ENCODE results near the gene GNRH2. TPM values are rescaled to one million over a fixed set of nuclear protein-coding genes. Genes with fewer than 3 reads are reported as not detected.

GNRH2 gene
- total and polyA plus RNA-seq, 2 donors (not counting 1 experiment from before 2014, with no cell fraction given) = 2.5 TPM; not detected in 1

DNA sequence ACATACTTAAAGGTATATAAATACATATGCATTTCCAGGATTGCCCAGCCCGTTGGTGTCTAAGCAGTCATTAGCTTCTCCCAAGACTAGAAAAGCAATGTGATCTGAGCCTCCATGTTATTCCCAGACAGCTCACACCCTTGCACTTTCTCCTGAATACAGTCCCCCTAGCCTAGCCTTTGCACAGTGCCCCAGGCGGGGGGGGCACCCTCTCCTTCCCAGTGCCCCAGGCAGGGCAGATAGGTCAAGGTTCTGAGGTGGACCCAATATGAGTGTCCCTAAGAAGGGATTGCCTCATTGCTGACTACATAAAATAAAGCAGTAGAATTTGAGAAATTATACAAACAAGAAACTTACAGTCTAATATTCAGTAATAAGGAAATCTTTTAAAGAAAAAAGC, 15.4 kb upstream of the GNRH2 start:
- Histone ChIP-seq H3K36me3 (replicated peaks in 1 of 2; ENCODE audit: control extremely low read depth in 1 of 2, control insufficient read depth in 1 of 2, extremely low read depth in 1 of 2, insufficient read depth in 2 of 2, low read length in 1 of 2) (peaks cover 3 to 60% of the 10 kb centered on the region in 2 experiments), H3K9ac (ENCODE audit: low read length) (no peak overlapping the region), H3K27ac (ENCODE audit: low read length in 2 of 2) (no peak overlapping the region), H3K4me3 (ENCODE audit: control extremely low read depth in 1 of 5, extremely low read depth in 1 of 5, insufficient read depth in 1 of 5, low read depth in 2 of 5, low read length in 4 of 5) (no peak overlapping the region), H4K20me1 (ENCODE audit: control insufficient read depth, insufficient read depth, low read length, poor library complexity, severe bottlenecking) (no peaks in the 10 kb centered on the region), H3K4me1 (ENCODE audit: control insufficient read depth in 2 of 2, insufficient read depth in 2 of 2, low read length in 2 of 2) (no peaks in the 10 kb centered on the region), H3K79me2 (ENCODE audit: control insufficient read depth, insufficient read depth, low read length) (no peaks in the 10 kb centered on the region), H2AFZ (ENCODE audit: insufficient read depth, low read depth, low read length, poor library complexity, severe bottlenecking) (no peak overlapping the region), H3K9me3 (ENCODE audit: control extremely low read depth in 1 of 3, control insufficient read depth in 2 of 3, insufficient read depth in 1 of 3, low read length in 2 of 3) (no peaks in the 10 kb centered on the region), H3K4me2 (replicated peaks; ENCODE audit: low read depth, low read length, poor library complexity, severe bottlenecking) (no peak overlapping the region), H3K27me3 (replicated peaks in 1 of 4; ENCODE audit: control extremely low read depth in 1 of 4, control insufficient read depth in 3 of 4, insufficient read depth in 4 of 4, low read length in 3 of 4) (no peaks in the 10 kb centered on the region)
- no peak for ATAC-seq (ENCODE audit: low read depth)
- H3K9me3 Mint-ChIP-seq (ENCODE audit: insufficient read depth) = no peaks in the 10 kb centered on the region
- TF ChIP-seq, protein P1, sequence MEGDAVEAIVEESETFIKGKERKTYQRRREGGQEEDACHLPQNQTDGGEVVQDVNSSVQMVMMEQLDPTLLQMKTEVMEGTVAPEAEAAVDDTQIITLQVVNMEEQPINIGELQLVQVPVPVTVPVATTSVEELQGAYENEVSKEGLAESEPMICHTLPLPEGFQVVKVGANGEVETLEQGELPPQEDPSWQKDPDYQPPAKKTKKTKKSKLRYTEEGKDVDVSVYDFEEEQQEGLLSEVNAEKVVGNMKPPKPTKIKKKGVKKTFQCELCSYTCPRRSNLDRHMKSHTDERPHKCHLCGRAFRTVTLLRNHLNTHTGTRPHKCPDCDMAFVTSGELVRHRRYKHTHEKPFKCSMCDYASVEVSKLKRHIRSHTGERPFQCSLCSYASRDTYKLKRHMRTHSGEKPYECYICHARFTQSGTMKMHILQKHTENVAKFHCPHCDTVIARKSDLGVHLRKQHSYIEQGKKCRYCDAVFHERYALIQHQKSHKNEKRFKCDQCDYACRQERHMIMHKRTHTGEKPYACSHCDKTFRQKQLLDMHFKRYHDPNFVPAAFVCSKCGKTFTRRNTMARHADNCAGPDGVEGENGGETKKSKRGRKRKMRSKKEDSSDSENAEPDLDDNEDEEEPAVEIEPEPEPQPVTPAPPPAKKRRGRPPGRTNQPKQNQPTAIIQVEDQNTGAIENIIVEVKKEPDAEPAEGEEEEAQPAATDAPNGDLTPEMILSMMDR (IDR thresholded peaks at IDR 0.05) = no peak
- no peak for TF ChIP-seq EZH2 (IDR thresholded peaks at IDR 0.05; ENCODE audit: borderline replicate concordance, insufficient read depth, low read depth, low read length, poor library complexity, severe bottlenecking)
- H3K4me1 Mint-ChIP-seq = no peaks in the 10 kb centered on the region
- H3K27ac Mint-ChIP-seq = no peak overlapping the region
- no peaks in the 10 kb centered on the region for H3K27me3 Mint-ChIP-seq
- CTCF ChIA-PET = interaction anchor here (0.8 kb wide), 1 partner anchor 41 kb away, joined by 3 read pairs; no protein-coding TSS in a partner anchor
- no peak overlapping the region for H3K4me3 Mint-ChIP-seq
- POLR2A ChIA-PET = no interaction called here
- 88% methylated on average over 1 of the region's 2 CpGs for WGBS (ENCODE audit: insufficient coverage)
- no peak for DNase-seq
- intact Hi-C loops (cut with micrococcal nuclease) = no loop called here

DNA sequence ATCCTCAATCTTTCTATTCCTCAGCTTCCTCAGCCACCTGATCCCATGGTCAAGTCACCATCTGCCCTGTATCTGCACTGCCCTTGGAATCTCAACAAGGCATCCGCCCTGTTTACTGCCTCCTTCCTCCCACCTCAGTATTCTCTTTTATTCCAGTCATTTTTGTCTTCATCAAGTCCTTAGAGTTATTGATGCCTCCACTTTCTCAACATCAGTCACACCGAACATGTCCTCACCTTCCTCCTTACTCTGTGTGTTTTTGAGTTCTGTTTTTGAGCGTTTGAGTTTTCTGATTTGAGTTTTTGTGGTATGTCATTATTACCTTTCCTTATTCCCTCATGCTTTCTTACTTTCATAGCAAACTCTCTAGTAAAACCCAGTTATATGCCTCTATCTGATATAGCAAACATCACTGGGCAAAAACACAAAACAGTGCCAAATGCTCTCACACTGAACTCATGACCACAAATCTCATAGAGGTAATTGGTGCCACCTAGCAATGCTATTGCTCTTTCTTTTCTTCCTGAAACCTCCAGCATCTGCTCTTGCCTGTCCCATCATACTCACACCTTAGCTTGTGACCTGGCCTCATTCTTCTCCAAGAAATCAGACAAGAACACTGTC, 11.8 kb upstream of the GNRH2 start:
- Histone ChIP-seq H4K20me1 (ENCODE audit: control insufficient read depth, insufficient read depth, low read length, poor library complexity, severe bottlenecking) (no peaks in the 10 kb centered on the region), H3K36me3 (replicated peaks in 1 of 2; ENCODE audit: control extremely low read depth in 1 of 2, control insufficient read depth in 1 of 2, extremely low read depth in 1 of 2, insufficient read depth in 2 of 2, low read length in 1 of 2) (peaks cover 7 to 58% of the 10 kb centered on the region in 2 experiments), H3K9me3 (ENCODE audit: control extremely low read depth in 1 of 3, control insufficient read depth in 2 of 3, insufficient read depth in 1 of 3, low read length in 2 of 3) (no peaks in the 10 kb centered on the region), H3K27ac (ENCODE audit: low read length in 2 of 2) (no peak overlapping the region), H3K4me1 (ENCODE audit: control insufficient read depth in 2 of 2, insufficient read depth in 2 of 2, low read length in 2 of 2) (no peaks in the 10 kb centered on the region), H2AFZ (ENCODE audit: insufficient read depth, low read depth, low read length, poor library complexity, severe bottlenecking) (no peak overlapping the region), H3K79me2 (ENCODE audit: control insufficient read depth, insufficient read depth, low read length) (no peaks in the 10 kb centered on the region), H3K9ac (ENCODE audit: low read length) (no peak overlapping the region), H3K4me3 (ENCODE audit: control extremely low read depth in 1 of 5, extremely low read depth in 1 of 5, insufficient read depth in 1 of 5, low read depth in 2 of 5, low read length in 4 of 5) (no peak overlapping the region), H3K4me2 (replicated peaks; ENCODE audit: low read depth, low read length, poor library complexity, severe bottlenecking) (no peak overlapping the region), H3K27me3 (replicated peaks in 1 of 4; ENCODE audit: control extremely low read depth in 1 of 4, control insufficient read depth in 3 of 4, insufficient read depth in 4 of 4, low read length in 3 of 4) (no peaks in the 10 kb centered on the region)
- ATAC-seq (ENCODE audit: low read depth) (no peak), DNase-seq (no peak)
- ChIA-PET POLR2A (no interaction called here), CTCF (no interaction called here)
- no peak for TF ChIP-seq EZH2 (IDR thresholded peaks at IDR 0.05; ENCODE audit: borderline replicate concordance, insufficient read depth, low read depth, low read length, poor library complexity, severe bottlenecking)
- TF ChIP-seq, protein P1 (IDR thresholded peaks at IDR 0.05) = no peak
- H3K27ac Mint-ChIP-seq = no peak overlapping the region
- intact Hi-C loops (cut with micrococcal nuclease) = no loop called here
- no peaks in the 10 kb centered on the region for H3K27me3 Mint-ChIP-seq
- no peak overlapping the region for H3K4me3 Mint-ChIP-seq
- H3K4me1 Mint-ChIP-seq = no peaks in the 10 kb centered on the region
- 100% methylated on average over 1 of the region's 3 CpGs for WGBS (ENCODE audit: insufficient coverage)
- no peaks in the 10 kb centered on the region for H3K9me3 Mint-ChIP-seq (ENCODE audit: insufficient read depth)
